Liver (tissue), 9 donors: ENCODE data around the gene YBX2. TPM values are rescaled to one million over a fixed set of nuclear protein-coding genes. Genes with fewer than 3 reads are reported as not detected.

Experiments used
- DNase-seq: peaks from one replicate; pipeline ENCODE4 v3.0.0-alpha.2; 2017; ENCODE audit warnings: low spot score
- H3K27ac ChIP-seq, 2 donors: one replicate each; pipeline ENCODE4 v1.7.0; 2013; ENCODE audit warnings: inconsistent platforms in 2 of 2, low read length in 2 of 2, control low read depth in 1 of 2, low read depth in 1 of 2, mild to moderate bottlenecking in 1 of 2
- H3K27me3 ChIP-seq, 4 donors: one replicate each; pipeline versions ENCODE4 v1.6.1 to v1.7.0; 2013; ENCODE audit warnings: low read length in 3 of 4, inconsistent platforms in 1 of 4, mild to moderate bottlenecking in 1 of 4, moderate library complexity in 1 of 4; ENCODE audit not compliant: control insufficient read depth in 4 of 4, insufficient read depth in 4 of 4
- H3K36me3 ChIP-seq, 4 donors: one replicate each; pipeline versions ENCODE4 v1.6.1 to v1.7.0; 2013; ENCODE audit warnings: low read length in 3 of 4, mild to moderate bottlenecking in 3 of 4, low read depth in 1 of 4, moderate library complexity in 1 of 4; ENCODE audit not compliant: control insufficient read depth in 4 of 4, insufficient read depth in 3 of 4
- H3K4me1 ChIP-seq, 4 donors: one replicate each; pipeline versions ENCODE4 v1.6.1 to v1.7.0; 2013; ENCODE audit warnings: low read length in 3 of 4, mild to moderate bottlenecking in 3 of 4, moderate library complexity in 1 of 4; ENCODE audit not compliant: control insufficient read depth in 4 of 4, insufficient read depth in 4 of 4
- H3K4me3 ChIP-seq, 3 donors: one replicate each; pipeline versions ENCODE4 v1.6.1 to v1.7.0; 2013; ENCODE audit warnings: low read length in 3 of 3, control low read depth in 1 of 3, low read depth in 1 of 3, mild to moderate bottlenecking in 1 of 3
- H3K9ac ChIP-seq, 2 donors: one replicate each; pipeline ENCODE4 v1.7.0; 2013; ENCODE audit warnings: low read length in 2 of 2, mild to moderate bottlenecking in 2 of 2, moderate library complexity in 2 of 2, control low read depth in 1 of 2, low read depth in 1 of 2
- H3K9me3 ChIP-seq, 4 donors: one replicate each; pipeline versions ENCODE4 v1.6.1 to v1.7.0; 2013; ENCODE audit warnings: low read length in 3 of 4; ENCODE audit not compliant: control insufficient read depth in 4 of 4
- EGR1 ChIP-seq, 2 donors: IDR thresholded peaks; 2 replicates each; pipeline ENCODE4 v1.6.1; 2016 to 2018; ENCODE audit warnings: antibody characterized with exemption in 2 of 2, low read depth in 2 of 2
- FOXA1 ChIP-seq: IDR thresholded peaks from 2 replicates; pipeline ENCODE4 v1.6.1; 2016; ENCODE audit warnings: antibody characterized with exemption
- FOXA2 ChIP-seq: IDR thresholded peaks from 2 replicates; pipeline ENCODE4 v1.6.1; 2016; ENCODE audit warnings: antibody characterized with exemption
- GABPA ChIP-seq, 2 donors: IDR thresholded peaks in 1 of 2; conservative IDR thresholded peaks in 1 of 2; 2 replicates each; pipeline ENCODE4 v1.6.1; 2016; ENCODE audit warnings: antibody characterized with exemption in 2 of 2, mild to moderate bottlenecking in 1 of 2, moderate library complexity in 1 of 2
- HNF4A ChIP-seq, 2 donors: conservative IDR thresholded peaks; 2 replicates each; pipeline ENCODE4 v1.6.1; 2016; ENCODE audit warnings: antibody characterized with exemption in 2 of 2, mild to moderate bottlenecking in 2 of 2
- HNF4G ChIP-seq: IDR thresholded peaks from 2 replicates; pipeline ENCODE4 v1.6.1; 2016; ENCODE audit warnings: antibody characterized with exemption
- JUND ChIP-seq, 2 donors: IDR thresholded peaks; 2 replicates each; pipeline ENCODE4 v1.6.1; 2016; ENCODE audit warnings: antibody characterized with exemption in 2 of 2
- NR2F2 ChIP-seq: IDR thresholded peaks from 2 replicates; pipeline ENCODE4 v1.6.1; 2016; ENCODE audit warnings: antibody characterized with exemption
- RAD21 ChIP-seq, 2 donors: IDR thresholded peaks; 2 replicates each; pipeline ENCODE4 v1.6.1; 2016; ENCODE audit warnings: antibody characterized with exemption in 2 of 2, mild to moderate bottlenecking in 2 of 2
- RXRA ChIP-seq, 2 donors: IDR thresholded peaks; 2 replicates each; pipeline ENCODE4 v1.6.1; 2017 to 2018; ENCODE audit warnings: antibody characterized with exemption in 2 of 2, mild to moderate bottlenecking in 1 of 2
- SP1 ChIP-seq: IDR thresholded peaks from 2 replicates; pipeline ENCODE4 v1.6.1; 2018; ENCODE audit warnings: antibody characterized with exemption, mild to moderate bottlenecking
- TAF1 ChIP-seq: conservative IDR thresholded peaks from 2 replicates; pipeline ENCODE4 v1.6.1; 2016; ENCODE audit warnings: antibody characterized with exemption, mild to moderate bottlenecking
- WGBS: extraction: QIAGEN DNeasy Blood & Tissue Kit; methylation state at CpG from one replicate; pipeline ENCODE4 v1.1.7; 2013; 5-methylcytosine and 5-hydroxymethylcytosine counted together
- polyA plus RNA-seq, 2 donors: library from polyadenylated mRNA; stranded (reverse) in 1 of 2; unstranded in 1 of 2; fragments of 200-250 nt in 1 of 2; fragments of >200 nt in 1 of 2; fragmentation: Nextera tagmentation in 1 of 2; extraction: Ambion mirVana in 1 of 2; gene quantifications; one replicate each; pipeline versions ENCODE4 v1.2.1 to v1.2.3, GENCODE V29; 2013 to 2015
- total RNA-seq, 2 donors: library from RNA; depleted of rRNA; stranded (reverse); fragments of >200 nt; gene quantifications; one replicate each; pipeline ENCODE4 v1.2.3, GENCODE V29; 2014
- TF ChIP-seq, protein P1 (sequence below): IDR thresholded peaks from 2 replicates; pipeline ENCODE4 v1.6.1; 2016; ENCODE audit warnings: antibody characterized with exemption
- TF ChIP-seq, protein P2 (sequence below): IDR thresholded peaks from 2 replicates; pipeline ENCODE4 v1.6.1; 2016; ENCODE audit warnings: antibody characterized with exemption
- TF ChIP-seq, protein P3 (sequence below): fragments of 150-350 bp; IDR thresholded peaks from 2 replicates; pipeline ENCODE4 v1.5.1; 2017; ENCODE audit warnings: improper control_type of control experiment, low read depth, low read length; ENCODE audit not compliant: missing input control
- TF ChIP-seq, protein P4 (sequence below): IDR thresholded peaks from 2 replicates; pipeline ENCODE4 v1.6.1; 2016; ENCODE audit warnings: antibody characterized with exemption, mild to moderate bottlenecking
- TF ChIP-seq, protein P5 (sequence below): IDR thresholded peaks from 2 replicates; pipeline ENCODE4 v1.6.1; 2016; ENCODE audit warnings: antibody characterized with exemption
- donor health status: healthy.
- donor health status: healthy.
- donor health status: healthy.
- donor health status: healthy.
- donor health status: healthy.

Gene YBX2
- total and polyA plus RNA-seq, 4 donors = 0.33 to 0.75 (median 0.57) TPM

DNA sequence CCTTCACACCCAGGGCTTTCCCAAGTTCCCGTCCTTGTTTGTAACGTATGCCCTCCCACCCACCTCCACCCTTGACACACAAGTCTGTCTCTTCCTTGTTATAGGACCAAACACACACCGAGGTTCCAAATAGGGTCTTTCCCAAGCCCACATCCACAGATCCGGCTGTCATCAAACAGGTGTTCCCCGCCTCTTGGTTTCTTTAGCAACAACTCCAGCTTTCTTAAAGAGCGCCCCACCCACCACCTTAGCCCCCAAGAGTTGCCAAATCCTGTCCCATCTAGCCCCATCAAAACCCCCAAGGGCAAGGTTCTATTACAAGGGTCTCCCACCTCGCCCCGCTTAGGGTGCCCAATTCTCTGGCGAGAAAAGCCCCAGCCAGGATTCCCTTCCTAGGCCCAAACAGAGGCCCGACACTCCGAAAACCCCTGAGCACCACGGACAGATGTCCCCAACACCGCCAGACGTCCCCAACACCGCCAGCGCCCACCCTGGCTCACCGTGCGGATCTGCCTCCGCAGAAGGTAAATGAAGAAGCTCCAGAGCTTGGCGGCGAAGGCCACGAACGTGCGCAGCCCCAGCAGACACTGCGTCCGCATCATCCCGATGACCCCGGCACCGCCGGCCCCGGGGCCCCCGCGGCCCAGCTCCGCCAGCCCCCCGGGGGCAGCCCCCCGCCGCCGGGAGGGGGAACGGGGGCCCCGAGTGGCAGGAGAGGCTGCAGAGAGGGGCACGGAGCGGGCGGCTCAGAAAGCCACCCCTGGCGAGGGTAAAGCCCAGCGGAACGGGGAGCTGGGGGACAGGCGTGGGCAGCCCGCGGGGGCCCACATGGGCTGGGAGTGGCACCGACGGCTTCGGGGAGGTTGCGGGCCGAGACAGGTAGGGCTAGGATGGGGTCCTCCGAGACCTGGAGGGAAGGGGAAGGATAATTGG lies 43.5 kb downstream of the YBX2 start:
- Histone ChIP-seq H3K4me1 (peaks cover 3 to 33% (median 28%) of the 10 kb centered on the region in 4 donors), H3K9ac (peak overlapping the region; percentile 87 to 95), H3K27ac (peak overlapping the region; percentile 95 to 100), H3K9me3 (no peaks in the 10 kb centered on the region), H3K27me3 (no peaks in the 10 kb centered on the region), H3K4me3 (peak overlapping the region; percentile 70 to 93 (median 85)), H3K36me3 (peaks cover 2 to 17% (median 9%) of the 10 kb centered on the region in 4 donors)
- 1% methylated on average over 55 of the region's 55 CpGs for WGBS
- TF ChIP-seq EGR1 (IDR thresholded peaks at IDR 0.05; ENCODE audit: low read depth in 2 of 2) = no peak
- TF ChIP-seq TAF1 = no peak
- no peak for TF ChIP-seq FOXA2
- no peak for TF ChIP-seq FOXA1
- TF ChIP-seq, protein P1, sequence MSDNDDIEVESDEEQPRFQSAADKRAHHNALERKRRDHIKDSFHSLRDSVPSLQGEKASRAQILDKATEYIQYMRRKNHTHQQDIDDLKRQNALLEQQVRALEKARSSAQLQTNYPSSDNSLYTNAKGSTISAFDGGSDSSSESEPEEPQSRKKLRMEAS = no peak
- TF ChIP-seq SP1 = no peak
- TF ChIP-seq RAD21 (IDR thresholded peaks at IDR 0.05) = no peak
- TF ChIP-seq GABPA (IDR thresholded peaks at IDR 0.05 in 1 of 2, conservative IDR thresholded peaks at IDR 0.05 in 1 of 2) = no peak
- no peak for TF ChIP-seq NR2F2
- TF ChIP-seq RXRA (IDR thresholded peaks at IDR 0.05) = no peak
- TF ChIP-seq JUND (IDR thresholded peaks at IDR 0.05) = no peak
- TF ChIP-seq, protein P2, sequence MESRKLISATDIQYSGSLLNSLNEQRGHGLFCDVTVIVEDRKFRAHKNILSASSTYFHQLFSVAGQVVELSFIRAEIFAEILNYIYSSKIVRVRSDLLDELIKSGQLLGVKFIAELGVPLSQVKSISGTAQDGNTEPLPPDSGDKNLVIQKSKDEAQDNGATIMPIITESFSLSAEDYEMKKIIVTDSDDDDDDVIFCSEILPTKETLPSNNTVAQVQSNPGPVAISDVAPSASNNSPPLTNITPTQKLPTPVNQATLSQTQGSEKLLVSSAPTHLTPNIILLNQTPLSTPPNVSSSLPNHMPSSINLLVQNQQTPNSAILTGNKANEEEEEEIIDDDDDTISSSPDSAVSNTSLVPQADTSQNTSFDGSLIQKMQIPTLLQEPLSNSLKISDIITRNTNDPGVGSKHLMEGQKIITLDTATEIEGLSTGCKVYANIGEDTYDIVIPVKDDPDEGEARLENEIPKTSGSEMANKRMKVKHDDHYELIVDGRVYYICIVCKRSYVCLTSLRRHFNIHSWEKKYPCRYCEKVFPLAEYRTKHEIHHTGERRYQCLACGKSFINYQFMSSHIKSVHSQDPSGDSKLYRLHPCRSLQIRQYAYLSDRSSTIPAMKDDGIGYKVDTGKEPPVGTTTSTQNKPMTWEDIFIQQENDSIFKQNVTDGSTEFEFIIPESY = no peak
- TF ChIP-seq, protein P3, sequence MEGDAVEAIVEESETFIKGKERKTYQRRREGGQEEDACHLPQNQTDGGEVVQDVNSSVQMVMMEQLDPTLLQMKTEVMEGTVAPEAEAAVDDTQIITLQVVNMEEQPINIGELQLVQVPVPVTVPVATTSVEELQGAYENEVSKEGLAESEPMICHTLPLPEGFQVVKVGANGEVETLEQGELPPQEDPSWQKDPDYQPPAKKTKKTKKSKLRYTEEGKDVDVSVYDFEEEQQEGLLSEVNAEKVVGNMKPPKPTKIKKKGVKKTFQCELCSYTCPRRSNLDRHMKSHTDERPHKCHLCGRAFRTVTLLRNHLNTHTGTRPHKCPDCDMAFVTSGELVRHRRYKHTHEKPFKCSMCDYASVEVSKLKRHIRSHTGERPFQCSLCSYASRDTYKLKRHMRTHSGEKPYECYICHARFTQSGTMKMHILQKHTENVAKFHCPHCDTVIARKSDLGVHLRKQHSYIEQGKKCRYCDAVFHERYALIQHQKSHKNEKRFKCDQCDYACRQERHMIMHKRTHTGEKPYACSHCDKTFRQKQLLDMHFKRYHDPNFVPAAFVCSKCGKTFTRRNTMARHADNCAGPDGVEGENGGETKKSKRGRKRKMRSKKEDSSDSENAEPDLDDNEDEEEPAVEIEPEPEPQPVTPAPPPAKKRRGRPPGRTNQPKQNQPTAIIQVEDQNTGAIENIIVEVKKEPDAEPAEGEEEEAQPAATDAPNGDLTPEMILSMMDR = no peak
- TF ChIP-seq HNF4A (conservative IDR thresholded peaks at IDR 0.05) = no peak
- no peak for TF ChIP-seq HNF4G
- TF ChIP-seq, protein P4, sequence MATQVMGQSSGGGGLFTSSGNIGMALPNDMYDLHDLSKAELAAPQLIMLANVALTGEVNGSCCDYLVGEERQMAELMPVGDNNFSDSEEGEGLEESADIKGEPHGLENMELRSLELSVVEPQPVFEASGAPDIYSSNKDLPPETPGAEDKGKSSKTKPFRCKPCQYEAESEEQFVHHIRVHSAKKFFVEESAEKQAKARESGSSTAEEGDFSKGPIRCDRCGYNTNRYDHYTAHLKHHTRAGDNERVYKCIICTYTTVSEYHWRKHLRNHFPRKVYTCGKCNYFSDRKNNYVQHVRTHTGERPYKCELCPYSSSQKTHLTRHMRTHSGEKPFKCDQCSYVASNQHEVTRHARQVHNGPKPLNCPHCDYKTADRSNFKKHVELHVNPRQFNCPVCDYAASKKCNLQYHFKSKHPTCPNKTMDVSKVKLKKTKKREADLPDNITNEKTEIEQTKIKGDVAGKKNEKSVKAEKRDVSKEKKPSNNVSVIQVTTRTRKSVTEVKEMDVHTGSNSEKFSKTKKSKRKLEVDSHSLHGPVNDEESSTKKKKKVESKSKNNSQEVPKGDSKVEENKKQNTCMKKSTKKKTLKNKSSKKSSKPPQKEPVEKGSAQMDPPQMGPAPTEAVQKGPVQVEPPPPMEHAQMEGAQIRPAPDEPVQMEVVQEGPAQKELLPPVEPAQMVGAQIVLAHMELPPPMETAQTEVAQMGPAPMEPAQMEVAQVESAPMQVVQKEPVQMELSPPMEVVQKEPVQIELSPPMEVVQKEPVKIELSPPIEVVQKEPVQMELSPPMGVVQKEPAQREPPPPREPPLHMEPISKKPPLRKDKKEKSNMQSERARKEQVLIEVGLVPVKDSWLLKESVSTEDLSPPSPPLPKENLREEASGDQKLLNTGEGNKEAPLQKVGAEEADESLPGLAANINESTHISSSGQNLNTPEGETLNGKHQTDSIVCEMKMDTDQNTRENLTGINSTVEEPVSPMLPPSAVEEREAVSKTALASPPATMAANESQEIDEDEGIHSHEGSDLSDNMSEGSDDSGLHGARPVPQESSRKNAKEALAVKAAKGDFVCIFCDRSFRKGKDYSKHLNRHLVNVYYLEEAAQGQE = no peak
- TF ChIP-seq, protein P5, sequence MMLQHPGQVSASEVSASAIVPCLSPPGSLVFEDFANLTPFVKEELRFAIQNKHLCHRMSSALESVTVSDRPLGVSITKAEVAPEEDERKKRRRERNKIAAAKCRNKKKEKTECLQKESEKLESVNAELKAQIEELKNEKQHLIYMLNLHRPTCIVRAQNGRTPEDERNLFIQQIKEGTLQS = no peak
- peak; percentile 47 for DNase-seq
